ENCODE data around the gene ARMC7. TPM values are rescaled to one million over a fixed set of nuclear protein-coding genes. Genes with fewer than 3 reads are reported as not detected.

ARMC7 gene
- total and polyA plus RNA-seq, 2 of the 13 experiments (the other 11 are each of a cell fraction or from before 2014, with no cell fraction given): 3.9 to 4.2 TPM

- TF ChIP-seq ZBTB40 (IDR thresholded peaks at IDR 0.05) (no peak), ZBTB40 (CRISPR knock-in tag; IDR thresholded peaks at IDR 0.05) (no peak), MEIS1 (CRISPR knock-in tag; IDR thresholded peaks at IDR 0.05; ENCODE audit: borderline replicate concordance) (no peak), ZNF136 (CRISPR knock-in tag; IDR thresholded peaks at IDR 0.05; ENCODE audit: low read depth) (0 out of 2 replicates have a peak, but pooled peaks have one; percentile 61), KMT2A (CRISPR knock-in tag; IDR thresholded peaks at IDR 0.05) (no peak), ZFP41 (CRISPR knock-in tag; IDR thresholded peaks at IDR 0.05; ENCODE audit: borderline replicate concordance) (no peak), TP53 (CRISPR knock-in tag; conservative IDR thresholded peaks at IDR 0.05) (no peak), GABPB1 (CRISPR knock-in tag; IDR thresholded peaks at IDR 0.05) (peak; percentile 71), SALL1 (CRISPR knock-in tag; IDR thresholded peaks at IDR 0.05) (peak; percentile 82), PCBP2 (optimal IDR thresholded peaks at IDR 0.05; ENCODE audit: low read depth, low read length, poor library complexity, severe bottlenecking) (no peak), SIX1 (CRISPR knock-in tag; IDR thresholded peaks at IDR 0.05; ENCODE audit: borderline replicate concordance) (peak; percentile 64; the same call in 1 of the 2 replicates), MIXL1 (CRISPR knock-in tag; IDR thresholded peaks at IDR 0.05) (peak; percentile 35; the same call in 1 of the 2 replicates), MYC (CRISPR knock-in tag; IDR thresholded peaks at IDR 0.05; ENCODE audit: borderline replicate concordance) (peak; percentile 80; the same call in 1 of the 2 replicates), ZNF660 (CRISPR knock-in tag; IDR thresholded peaks at IDR 0.05; ENCODE audit: borderline replicate concordance, low read depth) (no peak)
- TF ChIP-seq, protein P1, sequence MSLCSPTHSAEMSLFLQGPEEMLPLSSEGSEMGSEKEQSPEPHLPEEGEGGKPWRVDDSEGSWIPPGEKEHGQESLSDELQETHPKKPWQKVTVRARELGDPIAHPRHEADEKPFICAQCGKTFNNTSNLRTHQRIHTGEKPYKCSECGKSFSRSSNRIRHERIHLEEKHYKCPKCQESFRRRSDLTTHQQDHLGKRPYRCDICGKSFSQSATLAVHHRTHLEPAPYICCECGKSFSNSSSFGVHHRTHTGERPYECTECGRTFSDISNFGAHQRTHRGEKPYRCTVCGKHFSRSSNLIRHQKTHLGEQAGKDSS (CRISPR knock-in tag; IDR thresholded peaks at IDR 0.05; ENCODE audit: borderline replicate concordance, low read depth): peak; percentile 66; the same call in 1 of the 2 replicates
- TF ChIP-seq, protein P2, sequence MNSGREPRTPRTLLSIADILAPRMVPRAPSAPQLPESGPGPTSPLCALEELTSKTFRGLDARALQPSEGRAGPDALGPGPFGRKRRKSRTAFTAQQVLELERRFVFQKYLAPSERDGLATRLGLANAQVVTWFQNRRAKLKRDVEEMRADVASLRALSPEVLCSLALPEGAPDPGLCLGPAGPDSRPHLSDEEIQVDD (CRISPR knock-in tag; IDR thresholded peaks at IDR 0.05; ENCODE audit: borderline replicate concordance): no peak
- TF ChIP-seq, protein P3, sequence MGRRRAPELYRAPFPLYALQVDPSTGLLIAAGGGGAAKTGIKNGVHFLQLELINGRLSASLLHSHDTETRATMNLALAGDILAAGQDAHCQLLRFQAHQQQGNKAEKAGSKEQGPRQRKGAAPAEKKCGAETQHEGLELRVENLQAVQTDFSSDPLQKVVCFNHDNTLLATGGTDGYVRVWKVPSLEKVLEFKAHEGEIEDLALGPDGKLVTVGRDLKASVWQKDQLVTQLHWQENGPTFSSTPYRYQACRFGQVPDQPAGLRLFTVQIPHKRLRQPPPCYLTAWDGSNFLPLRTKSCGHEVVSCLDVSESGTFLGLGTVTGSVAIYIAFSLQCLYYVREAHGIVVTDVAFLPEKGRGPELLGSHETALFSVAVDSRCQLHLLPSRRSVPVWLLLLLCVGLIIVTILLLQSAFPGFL (CRISPR knock-in tag; IDR thresholded peaks at IDR 0.05): no peak
These were observed 18.6 kb upstream of the ARMC7 start (continued) for GRCh38 chr17:75090871-75091854.
